ENCODE results near the gene ADGRD2. TPM values are rescaled to one million over a fixed set of nuclear protein-coding genes. Genes with fewer than 3 reads are reported as not detected.

ADGRD2 gene
- total and polyA plus RNA-seq, 2 donors from 2014 or later = not detected

DNA sequence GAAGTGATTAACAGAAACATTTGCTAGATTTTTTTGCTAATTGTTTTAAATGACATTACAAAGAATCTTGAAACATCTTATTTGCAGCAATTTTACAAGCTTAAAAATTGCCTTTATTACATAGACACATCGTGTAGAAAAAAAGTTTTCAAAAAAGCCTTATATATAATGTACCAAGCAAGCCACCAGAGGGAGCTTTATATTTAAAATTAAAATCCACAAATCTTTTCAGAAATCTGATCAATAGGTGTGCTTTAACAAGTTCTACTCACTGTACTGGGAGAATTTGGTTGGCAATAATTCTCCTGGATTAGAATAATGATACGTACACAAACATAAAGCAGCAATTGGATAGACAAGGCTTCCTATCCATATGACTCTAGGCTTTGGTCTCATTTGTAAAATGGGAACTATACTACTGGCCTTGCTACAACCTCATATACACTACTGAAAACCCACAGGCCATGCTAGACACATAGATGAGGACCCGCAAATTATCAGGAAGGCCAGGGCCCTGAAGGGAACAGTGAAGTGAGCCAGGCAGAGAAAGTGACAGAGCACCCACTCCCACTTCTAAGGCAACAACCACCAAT, 39.8 kb upstream of the ADGRD2 start:
- TF ChIP-seq CTCF (IDR thresholded peaks at IDR 0.05; ENCODE audit: borderline replicate concordance, extremely low read depth, insufficient read depth) = no peak
- peaks cover 8 to 54% (median 21%) of the 10 kb centered on the region in 3 donors for H3K36me3 ChIP-seq (ENCODE audit: control insufficient read depth in 2 of 3, insufficient read depth in 3 of 3, low read length in 3 of 3)
- DNase-seq = no peak
- H3K4me1 ChIP-seq (ENCODE audit: control insufficient read depth in 2 of 3, insufficient read depth in 2 of 3, low read depth in 1 of 3, low read length in 3 of 3) = peaks cover 0 to 14% (median 6%) of the 10 kb centered on the region in 3 donors
- H3K9ac ChIP-seq (ENCODE audit: low read length in 3 of 3) = no peak overlapping the region
- no peak overlapping the region for H3K4me3 ChIP-seq (ENCODE audit: low read length in 3 of 3)
- intact Hi-C loops (cut with DNase I) = no loop called here
- FAIRE-seq = no peak
- no peaks in the 10 kb centered on the region for H3K9me3 ChIP-seq (ENCODE audit: control insufficient read depth in 2 of 3, insufficient read depth in 1 of 3, low read length in 3 of 3)
- no peaks in the 10 kb centered on the region for H3K27me3 ChIP-seq (ENCODE audit: control insufficient read depth, insufficient read depth, low read length)
- H3K27ac ChIP-seq (ENCODE audit: low read depth in 2 of 2, low read length in 2 of 2) = no peak overlapping the region

DNA sequence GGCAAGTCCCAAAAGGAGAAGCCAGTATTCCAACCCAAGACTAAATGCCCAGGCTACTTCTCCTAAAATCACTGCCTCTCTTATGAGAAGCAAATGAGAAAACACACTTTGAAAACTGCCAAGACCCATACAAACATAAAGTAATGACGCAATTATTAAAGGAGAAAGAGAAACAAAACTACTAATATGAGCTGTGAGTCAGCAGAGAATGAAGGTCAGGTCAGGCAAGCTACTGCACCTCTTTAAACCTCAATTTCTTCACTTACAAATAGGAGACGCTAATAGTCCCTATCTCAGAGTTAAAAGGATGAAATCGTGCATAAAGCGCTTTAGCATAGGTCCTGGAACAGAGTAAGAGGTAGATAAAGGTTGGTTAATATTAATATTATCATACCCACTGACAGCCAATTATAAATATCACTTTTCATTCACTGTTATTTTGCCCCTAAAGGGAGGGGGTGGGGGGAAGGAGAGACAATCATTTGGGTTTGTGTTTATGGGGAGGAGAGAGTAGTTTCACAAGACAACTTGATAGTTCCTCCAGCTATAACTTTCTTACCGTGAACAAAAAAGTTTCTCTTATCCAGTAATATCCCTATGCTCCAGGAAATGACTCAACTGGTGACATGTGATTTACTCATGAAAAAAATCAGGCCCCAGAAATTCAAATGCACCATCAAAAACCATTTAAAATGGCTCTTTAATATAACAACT, 38.6 kb upstream of the ADGRD2 start:
- DNase-seq = no peak
- intact Hi-C loops (cut with DNase I) = no loop called here
- no peak for FAIRE-seq
- no peak for TF ChIP-seq CTCF (IDR thresholded peaks at IDR 0.05; ENCODE audit: borderline replicate concordance, extremely low read depth, insufficient read depth)
- H3K4me1 ChIP-seq (ENCODE audit: control insufficient read depth in 2 of 3, insufficient read depth in 2 of 3, low read depth in 1 of 3, low read length in 3 of 3) = peaks cover 0 to 14% (median 6%) of the 10 kb centered on the region in 3 donors
- H3K36me3 ChIP-seq (ENCODE audit: control insufficient read depth in 2 of 3, insufficient read depth in 3 of 3, low read length in 3 of 3) = peaks cover 6 to 43% (median 17%) of the 10 kb centered on the region in 3 donors
- H3K27me3 ChIP-seq (ENCODE audit: control insufficient read depth, insufficient read depth, low read length) = no peaks in the 10 kb centered on the region
- H3K9me3 ChIP-seq (ENCODE audit: control insufficient read depth in 2 of 3, insufficient read depth in 1 of 3, low read length in 3 of 3) = no peaks in the 10 kb centered on the region
- no peak overlapping the region for H3K4me3 ChIP-seq (ENCODE audit: low read length in 3 of 3)
- no peak overlapping the region for H3K27ac ChIP-seq (ENCODE audit: low read depth in 2 of 2, low read length in 2 of 2)
- no peak overlapping the region for H3K9ac ChIP-seq (ENCODE audit: low read length in 3 of 3)

DNA sequence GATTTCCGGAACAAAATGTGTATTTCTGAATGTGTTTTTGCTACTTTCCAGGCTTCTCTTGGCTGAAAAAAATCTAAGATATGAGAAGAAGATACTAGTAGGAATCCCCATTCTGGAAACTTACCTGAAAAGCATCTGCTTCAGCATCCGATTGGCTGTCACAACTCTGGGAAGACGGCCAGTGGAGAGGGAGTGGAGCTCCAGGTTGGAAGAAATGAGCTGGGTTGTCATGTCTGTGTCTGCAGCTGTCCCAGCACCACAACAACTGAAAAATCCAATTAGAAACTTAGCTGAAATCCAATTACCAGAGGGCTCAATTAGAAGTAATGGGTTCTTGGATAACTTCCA, 38.0 kb upstream of the ADGRD2 start:
- intact Hi-C loops (cut with DNase I) = no loop called here
- peaks cover 0 to 14% (median 6%) of the 10 kb centered on the region in 3 donors for H3K4me1 ChIP-seq (ENCODE audit: control insufficient read depth in 2 of 3, insufficient read depth in 2 of 3, low read depth in 1 of 3, low read length in 3 of 3)
- no peaks in the 10 kb centered on the region for H3K9me3 ChIP-seq (ENCODE audit: control insufficient read depth in 2 of 3, insufficient read depth in 1 of 3, low read length in 3 of 3)
- no peaks in the 10 kb centered on the region for H3K27me3 ChIP-seq (ENCODE audit: control insufficient read depth, insufficient read depth, low read length)
- DNase-seq = no peak
- no peak for TF ChIP-seq CTCF (IDR thresholded peaks at IDR 0.05; ENCODE audit: borderline replicate concordance, extremely low read depth, insufficient read depth)
- no peak overlapping the region for H3K4me3 ChIP-seq (ENCODE audit: low read length in 3 of 3)
- FAIRE-seq = no peak
- H3K9ac ChIP-seq (ENCODE audit: low read length in 3 of 3) = no peak overlapping the region
- H3K36me3 ChIP-seq (ENCODE audit: control insufficient read depth in 2 of 3, insufficient read depth in 3 of 3, low read length in 3 of 3) = peaks cover 6 to 41% (median 17%) of the 10 kb centered on the region in 3 donors
- no peak overlapping the region for H3K27ac ChIP-seq (ENCODE audit: low read depth in 2 of 2, low read length in 2 of 2)

Measured in kidney (tissue), 14 donors.